ENCODE data around the gene UNC119B.
A peak's percentile ranks its signal among the peaks of the same experiment; 100 is the strongest.
"Not testable (repeated sequence)": the region's sequence is repeated elsewhere in the genome, so short reads cannot be mapped to it uniquely, and the experiment has no call there.

UNC119B gene

DNA sequence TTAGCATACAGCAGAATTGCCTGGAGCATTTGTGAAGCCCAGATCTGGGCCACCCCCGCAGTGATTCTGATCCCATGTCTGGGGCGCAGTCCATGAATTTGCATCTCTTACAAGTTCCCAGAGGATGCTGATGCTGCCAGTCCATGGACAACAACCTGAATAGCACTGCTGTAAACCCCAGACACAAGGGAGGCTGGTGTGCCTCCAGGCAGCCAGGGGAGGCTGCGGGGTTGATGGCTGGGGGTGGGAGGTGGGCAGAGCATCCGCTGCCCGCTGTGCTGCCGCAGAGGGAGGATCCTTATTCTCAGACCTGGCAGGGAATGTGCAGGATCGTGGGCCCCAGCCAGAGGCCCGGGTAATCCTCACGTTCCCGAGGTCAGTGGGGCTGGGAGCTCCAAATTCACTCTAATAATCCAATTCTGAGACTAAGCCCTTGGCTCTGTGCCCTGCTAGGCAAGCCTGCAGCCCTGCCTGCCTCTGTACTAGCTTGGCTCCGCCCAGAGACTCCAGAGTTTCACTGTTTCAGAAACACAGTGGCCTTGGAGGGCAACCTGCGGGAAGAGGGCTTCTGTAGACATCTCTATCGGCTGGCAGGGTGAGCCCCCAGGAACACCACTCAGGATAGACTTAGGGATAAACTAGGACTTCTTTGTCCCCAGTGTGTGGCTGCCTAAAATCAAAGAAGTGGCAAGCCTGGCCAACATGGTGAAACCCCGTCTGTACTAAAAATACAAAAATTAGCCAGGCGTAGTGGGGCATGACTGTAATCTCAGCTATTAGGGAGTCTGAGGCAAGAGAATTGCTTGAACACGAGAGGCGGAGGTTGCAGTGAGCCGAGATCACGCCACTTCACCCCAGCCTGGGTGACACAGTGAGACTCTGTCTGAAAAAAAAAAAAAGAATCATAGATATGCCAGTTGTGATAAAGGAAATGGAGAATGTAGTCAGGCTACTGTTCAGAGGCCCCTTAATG, 41.1 kb upstream of the UNC119B start:
- Histone ChIP-seq H3K27me3 (ENCODE audit: insufficient read depth, insufficient read length) (no peaks in the 10 kb centered on the region), H3K36me3 (ENCODE audit: insufficient read depth, insufficient read length, low read length) (no peaks in the 10 kb centered on the region), H3K9me3 (ENCODE audit: insufficient read depth, low read length) (no peaks in the 10 kb centered on the region), H3K4me1 (ENCODE audit: insufficient read depth, insufficient read length) (peaks cover 12% of the 10 kb centered on the region), H3K9ac (ENCODE audit: insufficient read length, low read depth) (peak overlapping the region; percentile 47), H3K4me3 (ENCODE audit: insufficient read length, low read depth) (no peak overlapping the region)
- TF ChIP-seq ZNF274 (IDR thresholded peaks at IDR 0.05; ENCODE audit: low read depth, low read length): no peak
- no peak for TF ChIP-seq SUZ12 (IDR thresholded peaks at IDR 0.05; ENCODE audit: extremely low read depth, insufficient read depth, insufficient read length)
- no peak for TF ChIP-seq YY1 (IDR thresholded peaks at IDR 0.05; ENCODE audit: insufficient read depth, insufficient read length)
- no peak for DNase-seq (ENCODE audit: low read depth, low spot score)

DNA sequence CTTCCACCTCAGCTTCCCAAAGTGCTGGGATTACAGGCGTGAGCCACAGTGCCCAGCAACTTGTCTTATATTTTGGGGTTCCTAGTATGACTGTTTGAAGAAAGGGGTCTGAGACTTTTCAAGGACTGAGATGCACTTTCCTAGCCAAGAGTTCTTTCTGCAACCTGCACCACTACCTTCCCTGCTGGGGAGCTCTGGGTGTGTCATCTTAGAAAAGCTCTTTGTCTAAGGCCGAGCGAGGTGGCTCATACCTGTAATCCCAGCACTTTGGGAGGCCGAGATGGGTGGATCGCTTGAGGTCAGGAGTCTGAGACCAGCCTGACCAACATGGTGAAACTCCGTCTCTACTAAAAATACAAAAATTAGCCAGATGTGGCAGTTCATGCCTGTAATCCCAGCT, 40.0 kb upstream of the UNC119B start:
- H3K36me3 ChIP-seq (ENCODE audit: insufficient read depth, insufficient read length, low read length); H3K27me3 ChIP-seq (ENCODE audit: insufficient read depth, insufficient read length); H3K9me3 ChIP-seq (ENCODE audit: insufficient read depth, low read length); H3K4me3 ChIP-seq (ENCODE audit: insufficient read length, low read depth); DNase-seq (ENCODE audit: low read depth, low spot score): not testable (repeated sequence)
- peak overlapping the region; percentile 47 for H3K9ac ChIP-seq (ENCODE audit: insufficient read length, low read depth)
- H3K4me1 ChIP-seq (ENCODE audit: insufficient read depth, insufficient read length): peaks cover 12% of the 10 kb centered on the region

DNA sequence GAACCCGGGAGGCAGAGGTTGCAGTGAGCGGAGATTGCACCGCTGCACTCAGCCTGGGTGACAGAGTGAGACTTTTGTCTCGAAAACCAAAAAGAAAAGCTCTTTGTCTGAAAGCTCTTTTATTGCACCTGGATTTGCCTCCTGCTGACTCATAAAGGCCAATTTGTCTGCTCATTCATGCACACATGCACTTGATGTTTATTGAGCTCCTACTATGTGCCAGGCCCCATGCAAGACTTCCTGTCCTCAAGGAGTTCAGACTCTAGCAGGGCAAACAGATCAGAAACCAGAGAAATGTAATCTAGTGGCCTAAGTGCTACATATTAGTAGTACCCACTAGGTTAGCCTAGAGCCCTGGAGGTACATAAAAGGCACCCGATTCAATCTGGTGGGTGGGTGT, 39.6 kb upstream of the UNC119B start:
- H3K4me3 ChIP-seq (ENCODE audit: insufficient read length, low read depth): no peak overlapping the region
- H3K27me3 ChIP-seq (ENCODE audit: insufficient read depth, insufficient read length): no peaks in the 10 kb centered on the region
- DNase-seq (ENCODE audit: low read depth, low spot score): no peak
- no peak for TF ChIP-seq SUZ12 (IDR thresholded peaks at IDR 0.05; ENCODE audit: extremely low read depth, insufficient read depth, insufficient read length)
- no peaks in the 10 kb centered on the region for H3K9me3 ChIP-seq (ENCODE audit: insufficient read depth, low read length)
- H3K36me3 ChIP-seq (ENCODE audit: insufficient read depth, insufficient read length, low read length): no peaks in the 10 kb centered on the region
- H3K9ac ChIP-seq (ENCODE audit: insufficient read length, low read depth): no peak overlapping the region
- H3K4me1 ChIP-seq (ENCODE audit: insufficient read depth, insufficient read length): peaks cover 12% of the 10 kb centered on the region

DNA sequence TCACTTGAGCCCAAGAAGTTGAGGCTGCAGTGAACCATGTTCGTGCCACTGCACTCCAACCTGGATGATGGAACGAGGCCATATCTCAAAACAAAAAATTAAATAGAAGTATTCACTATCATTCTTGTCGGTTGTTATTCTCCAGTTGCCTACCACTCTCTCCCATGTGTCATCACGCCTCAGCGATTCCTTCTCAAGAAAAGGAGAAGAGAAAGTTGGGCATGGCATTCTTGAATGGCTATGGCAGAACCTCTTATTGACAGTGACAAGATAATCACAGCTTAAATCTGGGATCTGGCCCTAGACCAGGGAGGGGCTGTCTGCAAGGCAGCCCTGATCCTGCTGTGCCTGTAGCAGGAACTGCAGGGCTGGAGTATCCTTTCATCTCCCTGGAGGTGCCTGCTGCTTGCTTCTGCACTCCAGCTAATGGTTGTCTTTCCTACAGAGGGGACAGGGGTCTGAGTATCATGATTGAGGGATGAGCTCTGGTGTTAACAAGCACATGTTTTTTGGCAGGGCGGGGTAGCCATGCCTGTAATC, 36.1 kb upstream of the UNC119B start:
- Histone ChIP-seq H3K27me3 (ENCODE audit: insufficient read depth, insufficient read length) (no peaks in the 10 kb centered on the region), H3K4me1 (ENCODE audit: insufficient read depth, insufficient read length) (peaks cover 5% of the 10 kb centered on the region), H3K9me3 (ENCODE audit: insufficient read depth, low read length) (no peaks in the 10 kb centered on the region), H3K4me3 (ENCODE audit: insufficient read length, low read depth) (no peak overlapping the region), H3K9ac (ENCODE audit: insufficient read length, low read depth) (peak overlapping the region; percentile 8), H3K36me3 (ENCODE audit: insufficient read depth, insufficient read length, low read length) (no peaks in the 10 kb centered on the region)
- no peak for DNase-seq (ENCODE audit: low read depth, low spot score)
- no peak for TF ChIP-seq ZNF274 (IDR thresholded peaks at IDR 0.05; ENCODE audit: low read depth, low read length)
- no peak for TF ChIP-seq SUZ12 (IDR thresholded peaks at IDR 0.05; ENCODE audit: extremely low read depth, insufficient read depth, insufficient read length)
- TF ChIP-seq YY1 (IDR thresholded peaks at IDR 0.05; ENCODE audit: insufficient read depth, insufficient read length): no peak

DNA sequence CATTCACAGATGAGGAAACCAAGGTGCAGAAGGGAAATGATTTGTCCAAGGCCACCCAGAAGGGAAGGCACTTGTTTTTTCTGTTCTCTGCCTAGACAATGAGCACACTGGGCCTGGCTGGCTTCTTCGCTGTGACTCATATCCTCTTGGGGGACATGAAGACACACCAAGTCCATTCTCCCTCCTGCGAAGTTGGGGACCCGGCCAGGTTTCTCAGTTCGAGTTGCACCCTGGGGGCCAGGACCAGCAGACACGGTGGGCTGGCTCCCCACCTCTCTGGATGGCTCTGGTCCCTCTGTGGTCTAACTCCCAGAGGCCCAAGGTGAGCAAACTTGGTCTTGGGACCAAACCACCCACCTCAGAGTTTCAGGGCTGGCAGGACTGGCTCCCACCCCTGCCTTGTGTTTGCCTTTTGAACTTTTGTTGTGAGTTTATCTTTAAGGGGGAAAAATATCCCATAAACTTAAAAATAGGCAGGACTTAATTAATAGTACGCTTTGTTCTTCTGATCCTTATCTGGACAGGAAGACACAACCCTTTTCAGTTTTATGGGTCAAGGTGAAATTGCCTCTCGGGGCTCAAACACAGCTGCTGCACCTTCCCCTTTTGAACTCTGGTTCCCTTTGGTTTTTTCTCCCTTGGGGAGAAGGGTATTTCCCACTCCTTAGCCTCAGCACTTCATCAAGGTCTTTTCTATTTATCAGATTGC, 32.3 kb upstream of the UNC119B start:
- no peaks in the 10 kb centered on the region for H3K27me3 ChIP-seq (ENCODE audit: insufficient read depth, insufficient read length)
- H3K36me3 ChIP-seq (ENCODE audit: insufficient read depth, insufficient read length, low read length): no peaks in the 10 kb centered on the region
- no peaks in the 10 kb centered on the region for H3K9me3 ChIP-seq (ENCODE audit: insufficient read depth, low read length)
- H3K9ac ChIP-seq (ENCODE audit: insufficient read length, low read depth): no peak overlapping the region
- peaks cover 6% of the 10 kb centered on the region for H3K4me1 ChIP-seq (ENCODE audit: insufficient read depth, insufficient read length)
- no peak for DNase-seq (ENCODE audit: low read depth, low spot score)
- no peak overlapping the region for H3K4me3 ChIP-seq (ENCODE audit: insufficient read length, low read depth)
- TF ChIP-seq ZNF274 (IDR thresholded peaks at IDR 0.05; ENCODE audit: low read depth, low read length) (no peak), YY1 (IDR thresholded peaks at IDR 0.05; ENCODE audit: insufficient read depth, insufficient read length) (no peak), SUZ12 (IDR thresholded peaks at IDR 0.05; ENCODE audit: extremely low read depth, insufficient read depth, insufficient read length) (no peak)

DNA sequence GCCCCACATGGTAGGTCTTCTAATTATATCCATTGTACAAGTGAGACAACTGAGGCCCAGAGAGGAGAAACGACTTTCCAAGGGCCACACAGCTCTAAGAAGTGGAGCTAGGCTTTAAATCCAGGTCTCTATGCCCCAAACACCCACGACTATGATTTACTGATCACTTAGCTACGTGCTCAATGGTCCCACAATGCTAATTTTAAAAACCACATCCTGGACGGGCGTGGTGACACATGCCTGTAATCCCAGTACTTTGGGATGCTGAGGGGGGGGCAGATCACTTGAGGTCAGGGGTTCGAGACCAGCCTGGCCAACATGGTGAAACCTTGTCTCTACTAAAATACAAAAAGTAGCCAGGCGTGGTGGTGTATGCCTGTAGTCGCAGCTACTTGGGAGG, 31.7 kb upstream of the UNC119B start:
- H3K36me3 ChIP-seq (ENCODE audit: insufficient read depth, insufficient read length, low read length): no peaks in the 10 kb centered on the region
- no peak for DNase-seq (ENCODE audit: low read depth, low spot score)
- no peaks in the 10 kb centered on the region for H3K27me3 ChIP-seq (ENCODE audit: insufficient read depth, insufficient read length)
- H3K9ac ChIP-seq (ENCODE audit: insufficient read length, low read depth): no peak overlapping the region
- H3K4me1 ChIP-seq (ENCODE audit: insufficient read depth, insufficient read length): peaks cover 6% of the 10 kb centered on the region
- H3K4me3 ChIP-seq (ENCODE audit: insufficient read length, low read depth): no peak overlapping the region
- TF ChIP-seq YY1 (IDR thresholded peaks at IDR 0.05; ENCODE audit: insufficient read depth, insufficient read length): no peak
- no peak for TF ChIP-seq SUZ12 (IDR thresholded peaks at IDR 0.05; ENCODE audit: extremely low read depth, insufficient read depth, insufficient read length)
- TF ChIP-seq ZNF274 (IDR thresholded peaks at IDR 0.05; ENCODE audit: low read depth, low read length): no peak
- H3K9me3 ChIP-seq (ENCODE audit: insufficient read depth, low read length): no peaks in the 10 kb centered on the region

DNA sequence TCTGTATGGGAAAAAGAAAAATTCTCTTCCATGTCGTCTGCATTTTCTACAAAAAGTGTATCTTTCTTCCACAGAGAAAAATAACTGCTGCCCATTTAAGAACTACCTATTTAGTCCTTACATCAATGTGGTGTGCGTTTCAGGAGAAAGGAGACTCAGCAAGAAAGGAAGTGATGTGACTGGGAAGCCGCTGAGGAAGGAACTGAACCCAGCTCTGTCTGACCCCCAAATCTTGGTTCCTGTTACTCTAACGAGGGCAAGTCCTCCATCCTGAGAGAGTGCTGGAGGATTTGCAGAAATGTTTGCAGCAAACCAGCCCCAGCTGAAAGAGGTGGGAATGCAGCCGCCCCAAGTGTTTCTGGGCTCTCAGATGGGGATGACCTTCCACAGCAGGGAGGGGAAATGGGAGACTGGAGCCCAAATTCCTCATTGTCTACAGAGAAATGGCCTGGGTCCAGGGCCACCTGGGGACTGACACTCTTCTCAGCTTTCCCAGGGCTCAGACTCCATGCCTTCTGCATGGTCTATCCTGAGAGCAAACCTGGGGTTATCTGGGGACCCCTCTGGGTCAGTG, 30.0 kb upstream of the UNC119B start:
- Histone ChIP-seq H3K36me3 (ENCODE audit: insufficient read depth, insufficient read length, low read length) (no peaks in the 10 kb centered on the region), H3K4me1 (ENCODE audit: insufficient read depth, insufficient read length) (peaks cover 6% of the 10 kb centered on the region), H3K9ac (ENCODE audit: insufficient read length, low read depth) (no peak overlapping the region), H3K9me3 (ENCODE audit: insufficient read depth, low read length) (no peaks in the 10 kb centered on the region), H3K4me3 (ENCODE audit: insufficient read length, low read depth) (no peak overlapping the region), H3K27me3 (ENCODE audit: insufficient read depth, insufficient read length) (no peaks in the 10 kb centered on the region)
- DNase-seq (ENCODE audit: low read depth, low spot score): no peak
- TF ChIP-seq SUZ12 (IDR thresholded peaks at IDR 0.05; ENCODE audit: extremely low read depth, insufficient read depth, insufficient read length) (no peak), YY1 (IDR thresholded peaks at IDR 0.05; ENCODE audit: insufficient read depth, insufficient read length) (no peak), ZNF274 (IDR thresholded peaks at IDR 0.05; ENCODE audit: low read depth, low read length) (no peak)
